KG1 (cell line): ENCODE results near the gene NAV1.

Experiments
- DNase-seq: peaks from one replicate; lab custom pipeline; 2025; lab: John Stamatoyannopoulos, UW

Gene NAV1

GRCh38 chr1:201586806-201587205 is 47.9 kb downstream of the NAV1 start:
- no peak for DNase-seq

DNA sequence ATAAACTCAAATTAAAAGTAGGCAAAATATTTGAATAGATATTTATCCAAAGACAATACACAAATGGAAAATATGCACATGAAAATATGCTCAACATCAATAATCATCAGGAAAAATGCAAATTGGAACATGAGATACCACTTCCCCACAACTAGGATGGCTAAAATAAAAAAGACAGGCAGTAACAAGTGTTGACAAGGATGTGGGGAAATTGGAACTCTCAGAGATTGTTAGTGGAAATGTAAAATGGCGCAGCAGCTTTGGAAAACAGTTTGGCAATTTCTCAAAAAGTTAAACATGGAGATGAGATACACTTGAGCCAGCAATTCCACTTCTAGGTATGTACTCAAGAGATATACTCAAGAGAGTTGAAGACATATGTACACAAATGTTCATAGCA is 48.8 kb downstream of the NAV1 start:
- no peak for DNase-seq
